HepG2 (cell line): ENCODE measurements around the gene SLC2A5. TPM values are rescaled to one million over a fixed set of nuclear protein-coding genes. Genes with fewer than 3 reads are reported as not detected.

ENCODE experiments used
- ATM ChIP-seq: fragments of 450-650 bp; IDR thresholded peaks from 2 replicates; pipeline ENCODE4 v1.7.1; 2017; ENCODE audit warnings: mild to moderate bottlenecking, borderline replicate concordance
- BRD4 ChIP-seq: sonication (generic); formaldehyde crosslinking; IDR thresholded peaks from 2 replicates; pipeline ENCODE4 v1.4.0; 2020; ENCODE audit warnings: missing genetic modification reagents
- CHCHD3 ChIP-seq: sonication (generic); formaldehyde crosslinking; IDR thresholded peaks from 2 replicates; pipeline ENCODE4 v1.8.0; 2022; ENCODE audit warnings: mild to moderate bottlenecking, missing genetic modification reagents, moderate library complexity
- CHD2 ChIP-seq: IDR thresholded peaks from 2 replicates; pipeline ENCODE4 v1.6.1; 2011; ENCODE audit warnings: low read depth, low read length, improper control_type of control experiment
- ELF3 ChIP-seq: IDR thresholded peaks from 2 replicates; pipeline ENCODE4 v1.6.1; 2016; ENCODE audit warnings: missing genetic modification reagents, missing compliant biosample characterization
- FOXA3 ChIP-seq: IDR thresholded peaks from 2 replicates; pipeline ENCODE4 v1.6.1; 2016; ENCODE audit warnings: missing genetic modification reagents, missing compliant biosample characterization
- HDAC1 ChIP-seq: sonication (generic); formaldehyde crosslinking; IDR thresholded peaks from 2 replicates; pipeline ENCODE4 v1.5.1; 2020; ENCODE audit warnings: mild to moderate bottlenecking, missing genetic modification reagents
- HMG20A ChIP-seq: IDR thresholded peaks from 2 replicates; pipeline ENCODE4 v1.6.1; 2016; ENCODE audit warnings: borderline replicate concordance
- MAFK ChIP-seq, 2 experiments: IDR thresholded peaks in 1 of 2; conservative IDR thresholded peaks in 1 of 2; 2 replicates each; pipeline ENCODE4 v1.6.1; 2011; ENCODE audit warnings: improper control_type of control experiment in 2 of 2, low read length in 2 of 2
- MAZ ChIP-seq, 2 experiments: sonication (generic) in 1 of 2; formaldehyde crosslinking in 1 of 2; IDR thresholded peaks; 2 replicates each; pipeline versions ENCODE4 v1.5.0 to v1.6.1; 2012 to 2020; ENCODE audit warnings: low read depth in 2 of 2, mild to moderate bottlenecking in 2 of 2, borderline replicate concordance in 1 of 2, improper control_type of control experiment in 1 of 2, low read length in 1 of 2, missing genetic modification reagents in 1 of 2, moderate library complexity in 1 of 2
- MEIS1 ChIP-seq: sonication (generic); formaldehyde crosslinking; IDR thresholded peaks from 2 replicates; pipeline ENCODE4 v1.9.0; 2021; ENCODE audit warnings: mild to moderate bottlenecking, missing genetic modification reagents, moderate library complexity, borderline replicate concordance
- MEIS2 ChIP-seq: sonication (generic); formaldehyde crosslinking; IDR thresholded peaks from 2 replicates; pipeline ENCODE4 v1.9.0; 2021; ENCODE audit warnings: mild to moderate bottlenecking, missing genetic modification reagents
- MXI1 ChIP-seq: IDR thresholded peaks from 3 replicates; pipeline ENCODE4 v1.6.1; 2012; ENCODE audit warnings: low read depth, low read length, inconsistent platforms, borderline replicate concordance
- NR2F2 ChIP-seq: IDR thresholded peaks from 2 replicates; pipeline ENCODE4 v1.6.1; 2012; ENCODE audit warnings: low read depth, inconsistent platforms, borderline replicate concordance
- PTBP1 ChIP-seq: fragments of 200-400 bp; formaldehyde crosslinking; IDR thresholded peaks from 2 replicates; pipeline ENCODE4 v1.6.1; 2018; ENCODE audit warnings: low read length, low read depth; ENCODE audit not compliant: poor library complexity, severe bottlenecking
- RBAK ChIP-seq: sonication (generic); formaldehyde crosslinking; IDR thresholded peaks from 2 replicates; pipeline ENCODE4 v1.5.1; 2020; ENCODE audit warnings: mild to moderate bottlenecking, missing genetic modification reagents
- SP1 ChIP-seq, 2 experiments: fragments of 450-650 bp in 1 of 2; sonication (generic) in 1 of 2; formaldehyde crosslinking in 1 of 2; IDR thresholded peaks; 2 replicates each; pipeline versions ENCODE4 v1.4.0 to v1.6.1; 2016 to 2020; ENCODE audit warnings: missing genetic modification reagents in 1 of 2
- ZNF205 ChIP-seq: IDR thresholded peaks from 2 replicates; pipeline ENCODE4 v1.6.1; 2018; ENCODE audit warnings: missing biosample characterization, missing genetic modification reagents
- ZNF282 ChIP-seq: fragments of 450-650 bp; IDR thresholded peaks from 2 replicates; pipeline ENCODE4 v1.6.1; 2018; ENCODE audit not compliant: partially characterized antibody
- ZNF776 ChIP-seq: sonication (generic); formaldehyde crosslinking; IDR thresholded peaks from 2 replicates; pipeline ENCODE4 v1.4.0; 2020; ENCODE audit warnings: mild to moderate bottlenecking, missing genetic modification reagents
- ZNF788 ChIP-seq: sonication (generic); formaldehyde crosslinking; IDR thresholded peaks from 2 replicates; pipeline ENCODE4 v1.5.0; 2020; ENCODE audit warnings: mild to moderate bottlenecking, missing genetic modification reagents, borderline replicate concordance
- ZSCAN12 ChIP-seq: sonication (generic); formaldehyde crosslinking; IDR thresholded peaks from 2 replicates; pipeline ENCODE4 v1.9.0; 2021; ENCODE audit warnings: mild to moderate bottlenecking, missing genetic modification reagents
- polyA plus RNA-seq, 8 experiments: library from polyadenylated mRNA; depleted of rRNA in 3 of 8; stranded (reverse) in 7 of 8; unstranded in 1 of 8; fragments of >200 nt; fragmentation: Illumina TruSeq in 4 of 8; extraction: Trizol in 4 of 8; gene quantifications; 2 replicates each; pipeline versions ENCODE4 v1.2.1 to v1.2.3, GENCODE V29; 2011 to 2016; ENCODE audit warnings: low read depth in 4 of 8, missing spikeins in 1 of 8, mixed read lengths in 1 of 8; ENCODE audit not compliant: insufficient read depth in 1 of 8
- total RNA-seq, 5 experiments: library from RNA; depleted of rRNA; stranded (reverse); fragments of >200 nt; fragmentation: Illumina TruSeq; extraction: Trizol; gene quantifications; 2 replicates each; pipeline ENCODE4 v1.2.3, GENCODE V29; 2016; ENCODE audit warnings: low read depth in 1 of 5
- TF ChIP-seq, protein P1 (sequence below): IDR thresholded peaks from 2 replicates; pipeline ENCODE4 v1.6.1; 2018; ENCODE audit warnings: missing genetic modification reagents, mild to moderate bottlenecking, missing compliant biosample characterization
- TF ChIP-seq, protein P2 (sequence below): IDR thresholded peaks from 2 replicates; pipeline ENCODE4 v1.6.1; 2016; ENCODE audit warnings: low read depth, missing genetic modification reagents, missing compliant biosample characterization

Gene SLC2A5
- total and polyA plus RNA-seq, 2 of the 13 experiments (the other 11 are each of a cell fraction or from before 2014, with no cell fraction given): 0.04 to 0.54 TPM

DNA sequence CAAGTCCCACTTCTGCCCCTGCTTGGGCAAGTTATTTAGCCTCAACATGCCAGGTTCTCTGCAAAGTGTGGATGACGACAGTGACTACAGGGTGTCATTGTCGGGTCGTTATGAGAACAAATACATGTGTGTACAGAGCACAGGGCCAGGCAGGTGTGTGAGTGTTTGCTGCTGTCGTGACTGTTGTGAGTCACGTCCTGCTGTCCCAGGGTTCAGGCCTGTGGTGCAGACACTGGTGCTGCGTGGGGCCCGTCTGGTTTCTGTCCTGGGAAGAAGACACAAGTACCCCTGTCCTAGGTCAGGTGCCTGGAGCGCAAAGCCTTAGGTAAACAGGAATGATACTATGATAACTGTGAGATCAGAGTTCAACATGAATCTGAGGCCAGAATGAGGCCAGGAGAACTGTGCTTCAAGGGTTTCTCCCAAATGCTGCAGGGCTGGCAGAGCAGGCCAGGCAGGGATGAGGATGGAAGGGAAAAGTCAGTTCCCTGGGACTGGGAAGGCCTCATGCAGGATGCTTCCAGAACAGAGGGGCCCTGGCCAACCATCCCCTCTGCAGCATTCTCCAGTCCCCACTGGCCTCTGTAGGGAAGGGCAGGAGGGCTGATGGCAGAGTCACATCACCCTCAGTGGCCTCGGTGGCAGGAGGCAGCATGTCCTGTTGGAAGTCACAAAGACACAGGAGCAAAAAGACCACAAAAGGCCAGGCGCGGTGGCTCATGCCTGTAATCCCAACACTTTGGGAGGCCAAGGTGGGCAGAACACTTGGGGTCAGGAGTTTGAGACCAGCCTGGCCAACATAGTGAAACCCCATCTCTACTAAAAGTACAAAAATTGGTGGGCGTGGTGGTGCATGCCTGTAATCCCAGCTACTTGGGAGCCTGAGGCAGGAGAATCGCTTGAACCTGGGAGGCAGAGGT lies 43.8 kb upstream of the SLC2A5 start (continued):
- TF ChIP-seq MAZ (IDR thresholded peaks at IDR 0.05; ENCODE audit: borderline replicate concordance, low read depth, low read length) (no peak), MAZ (CRISPR knock-in tag; IDR thresholded peaks at IDR 0.05; ENCODE audit: low read depth) (peak; percentile 79), PTBP1 (no peak), ZNF788 (CRISPR knock-in tag) (peak; percentile 44), CHD2 (peak; percentile 73; the same call in 1 of the 2 replicates), ATM (no peak), MEIS1 (CRISPR knock-in tag) (peak; percentile 87; the same call in 1 of the 2 replicates), MXI1 (peak; percentile 84; the same call in 1 of the 3 replicates), MAFK (conservative IDR thresholded peaks at IDR 0.05 in 1 of 2, IDR thresholded peaks at IDR 0.05 in 1 of 2; ENCODE audit: low read length in 2 of 2) (no peak), CHCHD3 (CRISPR knock-in tag) (no peak), HDAC1 (CRISPR knock-in tag) (peak; percentile 96), RBAK (CRISPR knock-in tag) (no peak), ELF3 (CRISPR knock-in tag) (peak; percentile 84), ZNF282 (no peak), BRD4 (CRISPR knock-in tag) (no peak; the same call in 1 of the 2 replicates), FOXA3 (peak; percentile 98), ZNF205 (peak; percentile 66), ZNF776 (CRISPR knock-in tag) (no peak), SP1 (IDR thresholded peaks at IDR 0.05) (no peak), SP1 (CRISPR knock-in tag; IDR thresholded peaks at IDR 0.05) (no peak; the same call in 1 of the 2 replicates), HMG20A (peak; percentile 89), MEIS2 (0 out of 2 replicates have a peak, but pooled peaks have one; percentile 79), ZSCAN12 (CRISPR knock-in tag) (no peak), NR2F2 (peak; percentile 77; the same call in 1 of the 2 replicates)
- TF ChIP-seq, protein P1, sequence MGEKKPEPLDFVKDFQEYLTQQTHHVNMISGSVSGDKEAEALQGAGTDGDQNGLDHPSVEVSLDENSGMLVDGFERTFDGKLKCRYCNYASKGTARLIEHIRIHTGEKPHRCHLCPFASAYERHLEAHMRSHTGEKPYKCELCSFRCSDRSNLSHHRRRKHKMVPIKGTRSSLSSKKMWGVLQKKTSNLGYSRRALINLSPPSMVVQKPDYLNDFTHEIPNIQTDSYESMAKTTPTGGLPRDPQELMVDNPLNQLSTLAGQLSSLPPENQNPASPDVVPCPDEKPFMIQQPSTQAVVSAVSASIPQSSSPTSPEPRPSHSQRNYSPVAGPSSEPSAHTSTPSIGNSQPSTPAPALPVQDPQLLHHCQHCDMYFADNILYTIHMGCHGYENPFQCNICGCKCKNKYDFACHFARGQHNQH: peak; percentile 98; the same call in 1 of the 2 replicates
- TF ChIP-seq, protein P2, sequence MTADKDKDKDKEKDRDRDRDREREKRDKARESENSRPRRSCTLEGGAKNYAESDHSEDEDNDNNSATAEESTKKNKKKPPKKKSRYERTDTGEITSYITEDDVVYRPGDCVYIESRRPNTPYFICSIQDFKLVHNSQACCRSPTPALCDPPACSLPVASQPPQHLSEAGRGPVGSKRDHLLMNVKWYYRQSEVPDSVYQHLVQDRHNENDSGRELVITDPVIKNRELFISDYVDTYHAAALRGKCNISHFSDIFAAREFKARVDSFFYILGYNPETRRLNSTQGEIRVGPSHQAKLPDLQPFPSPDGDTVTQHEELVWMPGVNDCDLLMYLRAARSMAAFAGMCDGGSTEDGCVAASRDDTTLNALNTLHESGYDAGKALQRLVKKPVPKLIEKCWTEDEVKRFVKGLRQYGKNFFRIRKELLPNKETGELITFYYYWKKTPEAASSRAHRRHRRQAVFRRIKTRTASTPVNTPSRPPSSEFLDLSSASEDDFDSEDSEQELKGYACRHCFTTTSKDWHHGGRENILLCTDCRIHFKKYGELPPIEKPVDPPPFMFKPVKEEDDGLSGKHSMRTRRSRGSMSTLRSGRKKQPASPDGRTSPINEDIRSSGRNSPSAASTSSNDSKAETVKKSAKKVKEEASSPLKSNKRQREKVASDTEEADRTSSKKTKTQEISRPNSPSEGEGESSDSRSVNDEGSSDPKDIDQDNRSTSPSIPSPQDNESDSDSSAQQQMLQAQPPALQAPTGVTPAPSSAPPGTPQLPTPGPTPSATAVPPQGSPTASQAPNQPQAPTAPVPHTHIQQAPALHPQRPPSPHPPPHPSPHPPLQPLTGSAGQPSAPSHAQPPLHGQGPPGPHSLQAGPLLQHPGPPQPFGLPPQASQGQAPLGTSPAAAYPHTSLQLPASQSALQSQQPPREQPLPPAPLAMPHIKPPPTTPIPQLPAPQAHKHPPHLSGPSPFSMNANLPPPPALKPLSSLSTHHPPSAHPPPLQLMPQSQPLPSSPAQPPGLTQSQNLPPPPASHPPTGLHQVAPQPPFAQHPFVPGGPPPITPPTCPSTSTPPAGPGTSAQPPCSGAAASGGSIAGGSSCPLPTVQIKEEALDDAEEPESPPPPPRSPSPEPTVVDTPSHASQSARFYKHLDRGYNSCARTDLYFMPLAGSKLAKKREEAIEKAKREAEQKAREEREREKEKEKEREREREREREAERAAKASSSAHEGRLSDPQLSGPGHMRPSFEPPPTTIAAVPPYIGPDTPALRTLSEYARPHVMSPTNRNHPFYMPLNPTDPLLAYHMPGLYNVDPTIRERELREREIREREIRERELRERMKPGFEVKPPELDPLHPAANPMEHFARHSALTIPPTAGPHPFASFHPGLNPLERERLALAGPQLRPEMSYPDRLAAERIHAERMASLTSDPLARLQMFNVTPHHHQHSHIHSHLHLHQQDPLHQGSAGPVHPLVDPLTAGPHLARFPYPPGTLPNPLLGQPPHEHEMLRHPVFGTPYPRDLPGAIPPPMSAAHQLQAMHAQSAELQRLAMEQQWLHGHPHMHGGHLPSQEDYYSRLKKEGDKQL: peak; percentile 61; the same call in 1 of the 2 replicates
